Measurements from ENCODE around the gene AOPEP.
"Not testable (repeated sequence)": the region's sequence is repeated elsewhere in the genome, so short reads cannot be mapped to it uniquely, and the experiment has no call there.

Gene AOPEP

DNA sequence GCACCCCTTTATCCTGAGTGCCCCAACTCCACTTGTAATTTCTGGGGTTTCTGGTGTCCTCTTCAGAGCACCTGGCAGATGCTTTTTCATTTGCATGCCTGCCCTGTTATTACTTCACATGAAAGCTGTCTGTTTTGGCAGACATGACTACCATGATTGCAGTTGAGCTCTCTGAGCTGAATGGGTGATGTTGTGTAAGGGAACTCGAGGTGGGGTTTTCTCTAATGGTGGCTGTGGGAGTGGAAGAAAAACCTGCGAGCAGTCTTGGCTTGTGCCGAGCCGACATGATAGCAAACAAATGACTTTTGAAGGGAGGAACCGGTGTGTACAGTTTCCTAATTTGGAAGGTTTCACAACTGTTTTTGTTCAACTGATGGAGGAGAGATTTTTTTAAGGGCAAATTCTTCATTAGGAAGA, 196.2 kb downstream of the AOPEP start:
- no peak for DNase-seq

- DNase-seq: no peak
Measured at GRCh38 chr9:94923326-94924089, 197.0 kb downstream of the AOPEP start.

GRCh38 chr9:94925751-94926430, 199.4 kb downstream of the AOPEP start:
- DNase-seq: no peak

DNA sequence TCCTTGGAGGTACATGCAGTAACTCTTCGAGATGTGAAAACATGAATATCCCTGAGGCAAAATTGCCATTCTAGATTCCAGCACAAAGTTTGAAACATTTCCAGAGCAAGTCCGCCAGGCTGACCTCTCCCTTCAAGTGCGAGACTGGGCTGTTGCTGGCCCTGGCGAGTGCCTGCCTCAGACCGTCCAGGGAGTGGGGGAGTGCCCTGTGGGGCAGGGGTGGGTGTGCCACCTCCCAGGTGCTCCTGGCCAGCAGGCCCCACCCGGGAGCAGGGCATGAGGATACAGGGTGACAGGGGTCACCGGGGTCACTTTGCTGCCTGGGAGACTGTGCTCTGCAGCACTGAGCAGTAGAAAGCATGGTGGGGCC, 199.9 kb downstream of the AOPEP start:
- no peak for DNase-seq

DNA sequence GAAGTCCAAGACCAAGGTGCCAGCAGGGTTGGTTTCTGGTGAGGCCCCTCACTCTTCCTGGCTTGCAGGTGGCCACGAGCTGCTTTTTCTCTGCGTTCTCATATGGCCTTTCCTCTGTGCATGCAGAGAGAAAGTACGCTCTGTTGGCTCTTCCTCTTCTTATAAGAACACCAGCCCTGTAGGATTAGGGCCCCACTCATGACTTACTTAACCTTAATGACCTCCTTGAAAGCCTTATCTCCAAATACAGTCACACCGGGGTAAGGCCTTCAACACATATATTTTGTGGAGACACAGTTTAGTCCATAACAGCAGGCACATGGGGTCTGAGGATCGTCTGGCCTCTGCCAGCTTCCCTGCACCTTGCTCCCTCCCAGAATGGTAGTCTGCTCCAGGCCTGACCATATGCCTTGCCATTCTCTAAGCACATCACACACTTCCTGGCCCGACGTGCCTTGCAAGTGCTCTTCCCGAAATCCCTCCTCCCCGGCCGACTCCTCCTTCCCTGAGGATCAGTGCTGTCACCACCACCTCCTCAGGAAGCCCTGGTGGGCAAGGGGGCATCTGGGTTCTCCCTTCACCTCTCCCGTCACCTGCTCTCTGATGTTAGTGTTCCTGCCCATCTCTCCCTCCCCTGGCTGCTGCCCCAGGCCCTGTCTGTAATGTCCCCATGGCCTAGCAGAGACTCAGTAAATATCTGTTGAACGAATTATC, 200.7 kb downstream of the AOPEP start:
- no peak for DNase-seq

- no peak for DNase-seq
Measured at GRCh38 chr9:94927762-94928670, 201.5 kb downstream of the AOPEP start.

DNA sequence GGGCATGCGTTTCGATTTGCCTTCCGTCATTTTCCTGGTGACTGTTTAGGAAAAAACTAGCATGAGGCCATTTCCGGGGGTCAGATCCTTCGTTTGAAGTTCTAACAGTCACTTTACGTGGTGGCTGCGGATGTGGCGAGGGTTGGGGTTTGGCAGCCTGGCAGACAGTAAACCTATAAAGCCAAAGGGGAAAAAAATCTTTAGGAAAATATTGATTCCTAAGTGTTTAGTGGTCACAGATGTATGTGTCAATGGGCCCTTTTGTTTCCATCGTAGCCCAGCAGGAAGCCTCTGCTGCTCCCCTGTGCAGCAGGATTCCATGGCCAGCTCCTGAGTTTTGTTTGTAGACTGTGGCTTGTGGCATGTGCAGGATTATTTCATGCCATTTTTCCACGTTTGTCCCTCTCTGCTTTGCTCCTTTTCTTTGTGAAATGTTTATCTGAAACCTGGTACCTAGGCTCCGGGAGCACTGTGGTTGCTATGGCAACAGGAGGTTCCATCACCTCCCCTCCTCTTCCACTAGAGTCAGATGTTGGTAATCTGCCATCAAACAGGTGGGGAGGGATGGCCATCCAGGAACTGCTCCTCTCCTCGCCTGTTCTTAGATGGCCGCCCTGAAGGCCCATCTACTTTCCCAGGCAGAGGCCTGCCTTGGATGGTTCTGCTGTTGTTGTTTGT, 202.3 kb downstream of the AOPEP start:
- DNase-seq: no peak

DNA sequence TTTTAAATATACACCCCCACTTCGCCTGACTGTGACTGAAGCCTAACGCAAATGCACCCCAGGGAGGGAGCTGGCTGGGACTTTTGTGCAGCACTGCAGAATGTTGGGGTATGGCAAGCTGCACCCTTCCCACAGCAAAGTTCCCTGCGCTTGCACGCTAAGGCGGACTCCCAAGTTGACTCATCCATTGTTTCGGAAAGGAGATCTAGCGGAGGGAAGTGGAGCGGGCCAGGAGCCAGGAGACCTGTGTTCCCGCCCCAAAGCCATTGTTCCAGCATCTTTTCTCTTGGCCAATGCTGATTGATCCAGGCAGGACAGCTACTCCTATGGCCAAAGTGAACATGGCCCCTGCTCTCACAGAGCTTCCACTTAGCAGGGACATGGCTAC, 202.9 kb downstream of the AOPEP start:
- no peak for DNase-seq

- DNase-seq: no peak
Measured at GRCh38 chr9:94931036-94931633, 204.6 kb downstream of the AOPEP start.

DNA sequence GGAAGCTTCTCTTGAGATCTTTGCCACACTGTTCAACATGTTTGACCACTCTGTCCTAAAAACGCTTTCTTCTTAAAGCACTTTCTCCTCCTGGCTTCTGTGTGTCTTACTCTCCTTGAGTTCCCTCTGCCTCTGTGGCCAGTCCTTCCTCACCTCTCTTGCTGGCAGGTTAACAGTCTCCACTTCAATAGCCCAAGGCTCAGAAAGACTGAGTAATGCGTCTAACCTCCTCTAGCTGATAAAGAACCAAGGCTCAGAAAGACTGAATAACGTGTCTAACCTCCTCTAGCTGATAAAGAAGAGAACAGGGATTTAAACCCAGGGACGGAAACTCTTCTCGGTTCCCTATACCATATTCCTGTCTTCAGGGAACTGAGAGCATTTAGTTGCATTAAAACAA, 205.2 kb downstream of the AOPEP start:
- no peak for DNase-seq

DNA sequence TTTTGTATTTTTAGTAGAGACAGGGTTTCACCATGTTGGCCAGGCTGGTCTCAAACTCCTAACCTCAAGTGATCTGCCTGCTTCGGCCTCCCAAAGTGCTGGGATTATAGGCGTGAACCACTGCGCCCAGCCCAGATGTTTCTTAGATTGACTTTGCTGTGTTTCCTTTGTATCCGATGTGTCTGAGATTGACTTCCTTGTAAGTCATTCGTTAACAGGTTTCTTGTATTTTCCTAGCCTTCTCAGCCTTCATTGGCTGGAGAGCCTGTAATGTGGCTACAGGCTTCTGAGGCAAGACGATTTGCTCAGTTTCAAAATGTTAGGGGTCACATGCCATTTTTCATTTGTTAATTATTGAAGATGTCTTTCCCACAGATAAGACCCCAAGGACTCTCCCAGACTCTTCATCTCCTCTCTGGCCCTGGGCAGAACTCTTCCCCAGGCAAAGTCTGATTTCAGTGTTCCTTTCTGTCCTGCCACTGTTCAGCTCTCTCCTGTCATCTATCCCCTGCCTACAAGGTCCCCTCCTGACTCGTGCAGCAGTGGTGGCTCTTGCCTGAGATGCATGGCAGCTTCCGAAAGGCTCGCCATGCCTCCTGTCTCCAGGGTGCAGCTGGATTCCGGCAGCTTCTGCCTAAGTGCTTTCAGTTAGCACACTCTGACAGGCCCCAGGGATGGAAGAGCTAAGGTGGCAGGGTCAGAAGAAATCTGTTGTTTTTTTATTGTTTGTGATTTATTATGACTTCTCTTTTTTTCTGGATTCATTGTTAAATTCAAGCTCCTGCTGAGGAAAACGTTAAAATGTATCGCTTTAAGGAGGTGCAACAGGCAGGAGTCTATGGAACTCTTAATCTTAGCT, 206.4 kb downstream of the AOPEP start:
- DNase-seq: no peak

DNA sequence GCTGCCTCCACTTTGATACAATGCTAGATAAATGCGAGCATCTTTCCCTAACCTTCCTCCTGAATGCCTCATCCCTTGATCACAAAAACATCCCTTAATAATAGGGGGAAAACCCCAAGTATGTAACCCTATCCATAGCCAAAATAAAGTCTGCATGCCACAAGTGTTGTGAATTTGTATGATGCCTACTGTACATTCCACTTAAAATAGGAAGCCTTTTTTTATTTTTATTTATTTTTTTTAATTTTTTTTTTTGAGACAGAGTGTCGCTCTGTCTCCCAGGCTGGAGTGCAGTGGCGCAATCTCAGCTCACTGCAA, 207.0 kb downstream of the AOPEP start:
- no peak for DNase-seq

GRCh38 chr9:94934816-94935328, 208.4 kb downstream of the AOPEP start:
- no peak for DNase-seq

DNA sequence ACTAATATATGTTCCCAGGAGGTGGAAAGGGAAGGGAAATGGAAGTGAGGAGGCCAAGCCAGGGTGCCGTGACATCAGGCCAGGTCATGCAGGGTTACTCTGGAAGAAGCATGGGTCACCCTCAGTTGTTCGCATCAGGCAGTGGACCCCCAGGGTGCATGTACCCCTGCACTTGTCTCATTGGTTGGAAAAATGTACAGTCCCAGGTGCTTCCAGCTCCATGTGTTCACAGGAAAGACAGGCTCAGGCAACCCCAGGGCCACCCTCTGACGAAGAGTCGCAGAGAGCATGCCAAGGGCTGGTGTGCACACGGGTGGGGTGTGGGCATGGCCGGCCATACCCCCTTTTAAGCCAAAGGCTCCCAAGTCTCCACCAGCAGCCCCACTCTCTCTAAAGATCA, 208.9 kb downstream of the AOPEP start:
- no peak for DNase-seq

- no peak for DNase-seq
Measured at GRCh38 chr9:94936419-94936818, 209.9 kb downstream of the AOPEP start.

- no peak for DNase-seq
Measured at GRCh38 chr9:94937214-94937903, 210.9 kb downstream of the AOPEP start.

DNA sequence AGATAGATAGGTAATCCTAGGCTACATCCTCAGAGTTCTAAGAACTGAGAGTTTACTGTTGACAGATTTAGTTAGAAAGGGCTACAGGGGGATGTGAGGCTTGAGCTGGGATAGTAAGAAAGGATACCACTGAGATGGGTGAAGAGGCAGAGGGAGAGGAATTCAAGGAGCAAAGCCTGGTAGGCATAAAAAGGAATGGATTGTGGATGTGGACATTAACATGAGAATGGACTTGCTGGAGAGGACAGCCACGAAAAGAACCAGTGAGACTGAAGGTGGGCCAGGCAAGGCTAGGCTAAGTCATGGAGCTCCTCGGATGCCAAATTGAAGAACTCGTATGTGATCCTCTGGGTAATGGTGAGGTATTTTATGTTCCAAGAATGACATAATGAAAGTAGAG, 211.9 kb downstream of the AOPEP start:
- no peak for DNase-seq

DNA sequence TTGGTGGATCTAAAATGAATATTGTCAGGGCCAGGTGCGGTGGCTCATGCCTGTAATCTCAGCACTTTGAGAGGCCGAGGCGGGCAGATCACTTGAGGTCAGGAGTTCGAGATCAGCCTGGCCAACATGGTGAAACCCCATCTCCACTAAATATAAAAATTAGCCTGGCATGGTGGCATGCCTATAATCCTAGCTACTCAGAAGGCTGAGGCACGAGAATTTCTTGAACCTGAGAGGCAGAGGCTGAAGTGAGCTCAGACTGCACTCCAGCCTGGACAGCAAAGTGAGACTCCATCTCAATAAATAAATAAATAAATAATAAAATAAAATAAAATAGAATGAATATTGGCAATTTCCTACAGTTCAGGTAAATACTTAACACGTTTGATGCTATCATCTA, 213.8 kb downstream of the AOPEP start:
- DNase-seq: not testable (repeated sequence)

DNA sequence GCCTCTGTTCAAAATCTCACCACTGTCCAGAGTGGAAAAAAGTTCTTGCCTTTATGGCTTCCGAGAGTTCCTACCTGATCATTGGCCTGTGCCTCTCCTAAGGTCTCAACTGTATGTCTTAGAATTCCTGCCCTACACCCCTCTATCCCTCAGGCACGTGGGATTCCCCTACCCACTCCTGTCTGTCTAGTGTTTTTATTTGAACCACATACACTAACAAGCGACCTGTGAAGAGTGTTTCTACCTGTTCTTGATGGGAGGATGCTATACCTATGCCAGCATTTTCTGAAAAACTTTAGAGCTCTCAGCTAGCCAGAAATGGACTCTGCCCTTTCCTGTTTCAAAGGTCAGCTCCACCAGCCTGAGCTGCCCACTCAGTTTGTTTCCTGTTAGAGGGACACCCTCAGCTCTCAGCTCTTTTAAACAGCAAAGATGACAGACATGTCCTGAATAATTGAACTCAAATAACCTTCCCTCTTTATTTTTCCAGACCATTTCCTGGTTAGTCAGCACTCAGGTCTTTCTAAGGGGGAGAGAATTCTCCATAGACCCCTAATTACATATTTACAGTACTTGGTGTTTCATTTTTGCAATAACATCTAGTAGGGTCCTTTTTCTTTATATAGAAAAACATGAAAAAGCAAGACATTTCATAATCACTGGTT, 214.8 kb downstream of the AOPEP start:
- no peak for DNase-seq

DNA sequence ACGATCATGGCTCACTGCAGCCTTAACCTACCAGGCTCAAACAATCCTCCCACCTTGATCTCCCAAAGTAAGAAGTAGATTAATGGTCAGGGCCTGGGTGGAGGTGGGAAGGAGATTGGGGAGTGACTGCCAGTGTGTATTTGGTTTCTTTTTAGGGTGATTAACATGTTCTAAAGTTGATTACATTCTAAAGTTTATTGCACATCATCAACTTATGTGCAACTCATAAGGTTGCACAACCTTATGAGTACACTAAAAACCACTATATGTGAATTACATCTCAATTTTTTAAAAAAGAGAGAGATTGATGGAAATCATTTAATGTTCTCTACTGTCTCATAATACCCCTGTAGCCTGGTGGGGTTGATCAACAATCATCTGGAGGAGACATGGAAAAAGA, 218.1 kb downstream of the AOPEP start:
- DNase-seq: no peak
